ENCODE results near the gene LIN7A. TPM values are rescaled to one million over a fixed set of nuclear protein-coding genes. Genes with fewer than 3 reads are reported as not detected.

Gene LIN7A
- total RNA-seq, 1 experiment from 2014 or later: 0.57 TPM

GRCh38 chr12:80860206-80860605, 77.5 kb downstream of the LIN7A start:
- no peak for DNase-seq (ENCODE audit: low read depth)

- peak; percentile 39 for DNase-seq (ENCODE audit: low read depth)
These were observed 79.4 kb downstream of the LIN7A start for GRCh38 chr12:80858356-80858755.

- DNase-seq (ENCODE audit: low read depth): peak; percentile 56
These were observed 80.4 kb downstream of the LIN7A start for GRCh38 chr12:80857311-80857710.

GRCh38 chr12:80849337-80849736, 88.4 kb downstream of the LIN7A start:
- DNase-seq (ENCODE audit: low read depth): no peak

- DNase-seq (ENCODE audit: low read depth): no peak
These were observed 88.9 kb downstream of the LIN7A start for GRCh38 chr12:80848858-80849257.

GRCh38 chr12:80847575-80847974, 90.2 kb downstream of the LIN7A start:
- no peak for DNase-seq (ENCODE audit: low read depth)

GRCh38 chr12:80846952-80847351, 90.8 kb downstream of the LIN7A start:
- DNase-seq (ENCODE audit: low read depth): no peak

GRCh38 chr12:80845639-80846038, 92.1 kb downstream of the LIN7A start:
- DNase-seq (ENCODE audit: low read depth): no peak

GRCh38 chr12:80843969-80844368, 93.8 kb downstream of the LIN7A start:
- no peak for DNase-seq (ENCODE audit: low read depth)

- no peak for DNase-seq (ENCODE audit: low read depth)
These were observed 99.0 kb downstream of the LIN7A start for GRCh38 chr12:80838708-80839107.

GRCh38 chr12:80838024-80838658, 99.6 kb downstream of the LIN7A start:
- no peak for DNase-seq (ENCODE audit: low read depth)

- DNase-seq (ENCODE audit: low read depth): peak; percentile 63
These were observed 100.3 kb downstream of the LIN7A start for GRCh38 chr12:80837342-80837978.

GRCh38 chr12:80834724-80835123, 103.0 kb downstream of the LIN7A start:
- no peak for DNase-seq (ENCODE audit: low read depth)

- no peak for DNase-seq (ENCODE audit: low read depth)
These were observed 107.1 kb downstream of the LIN7A start for GRCh38 chr12:80830533-80831088.

GRCh38 chr12:80829767-80830166, 108.0 kb downstream of the LIN7A start:
- no peak for DNase-seq (ENCODE audit: low read depth)

GRCh38 chr12:80825506-80825905, 112.2 kb downstream of the LIN7A start:
- no peak for DNase-seq (ENCODE audit: low read depth)

GRCh38 chr12:80823393-80823792, 114.3 kb downstream of the LIN7A start:
- DNase-seq (ENCODE audit: low read depth): no peak

GRCh38 chr12:80821513-80822000, 116.2 kb downstream of the LIN7A start:
- no peak for DNase-seq (ENCODE audit: low read depth)

GRCh38 chr12:80818878-80819277, 118.9 kb downstream of the LIN7A start:
- DNase-seq (ENCODE audit: low read depth): no peak

- DNase-seq (ENCODE audit: low read depth): no peak
These were observed 122.4 kb downstream of the LIN7A start for GRCh38 chr12:80815351-80815750.

GRCh38 chr12:80814453-80814852, 123.3 kb downstream of the LIN7A start:
- no peak for DNase-seq (ENCODE audit: low read depth)

- DNase-seq (ENCODE audit: low read depth): no peak
These were observed 123.9 kb downstream of the LIN7A start for GRCh38 chr12:80813820-80814219.
